RWPE2 (cell line): Measurements from ENCODE around the gene CIDEA.
A peak's percentile ranks its signal among the peaks of the same experiment; 100 is the strongest.

Experiments used
- ATAC-seq: fragments of 200-7000 bp; cut with Tn5 transposase; 3 replicates; pipeline ENCODE4 v1.9.1; 2021; ENCODE audit warnings: low read depth
- DNase-seq: peaks from one replicate; pipeline ENCODE4 v3.0.0-alpha.2; 2020; ENCODE audit warnings: low spot score
- H3K27ac ChIP-seq: fragments of 450-650 bp; 2 replicates; pipeline ENCODE4 v1.5.1; 2017; ENCODE audit warnings: mild to moderate bottlenecking; ENCODE audit not compliant: poor library complexity, severe bottlenecking
- H3K27me3 ChIP-seq: fragments of 250-450 bp; sonication (Bioruptor Pico); 2 replicates; pipeline ENCODE4 v1.5.1; 2021; ENCODE audit warnings: mild to moderate bottlenecking, moderate library complexity; ENCODE audit not compliant: insufficient read depth, poor library complexity, severe bottlenecking
- H3K36me3 ChIP-seq: fragments of 250-450 bp; sonication (Bioruptor Pico); 2 replicates; pipeline ENCODE4 v1.5.1; 2020; ENCODE audit warnings: low read depth, mild to moderate bottlenecking, moderate library complexity
- H3K4me1 ChIP-seq: fragments of 250-450 bp; sonication (Bioruptor Pico); 2 replicates; pipeline ENCODE4 v1.5.1; 2021; ENCODE audit warnings: mild to moderate bottlenecking, moderate library complexity; ENCODE audit not compliant: insufficient read depth, poor library complexity, severe bottlenecking
- H3K4me3 ChIP-seq: fragments of 250-450 bp; sonication (Bioruptor Pico); 2 replicates; pipeline ENCODE4 v1.5.1; 2021; ENCODE audit warnings: mild to moderate bottlenecking, moderate library complexity; ENCODE audit not compliant: severe bottlenecking
- H3K9me3 ChIP-seq: fragments of 250-450 bp; sonication (Bioruptor Pico); 2 replicates; pipeline ENCODE4 v1.5.1; 2021; ENCODE audit warnings: mild to moderate bottlenecking, moderate library complexity; ENCODE audit not compliant: severe bottlenecking
- TF ChIP-seq, protein P1 (sequence below): fragments of 450-650 bp; IDR thresholded peaks from one replicate; pipeline ENCODE4 v1.5.1; 2017; ENCODE audit warnings: mild to moderate bottlenecking, moderate library complexity; ENCODE audit not compliant: poor library complexity, severe bottlenecking

CIDEA gene

DNA sequence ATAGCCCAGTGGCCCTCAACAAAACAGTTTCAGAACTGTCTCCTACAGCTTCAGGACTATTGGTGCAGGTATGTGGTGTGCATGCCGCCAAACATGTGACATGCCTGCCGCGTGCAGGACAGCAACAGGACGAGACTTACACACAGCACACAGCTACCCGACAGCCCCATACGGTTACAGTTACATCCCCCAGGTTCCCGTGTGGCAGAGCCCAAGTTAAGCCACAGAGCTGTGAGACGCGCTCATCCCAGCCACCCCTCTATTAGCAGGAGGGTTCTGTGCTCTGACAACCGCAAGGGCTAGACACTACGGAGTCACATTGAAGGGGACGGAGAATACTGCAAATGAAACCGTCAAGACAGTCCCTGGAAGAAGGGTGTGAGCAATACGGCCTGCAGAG, 37.5 kb downstream of the CIDEA start:
- no peak for DNase-seq
- Histone ChIP-seq H3K9me3 (peaks cover 1% of the 10 kb centered on the region), H3K27ac (no peak overlapping the region), H3K27me3 (no peaks in the 10 kb centered on the region), H3K4me1 (peaks cover 27% of the 10 kb centered on the region), H3K36me3 (no peaks in the 10 kb centered on the region), H3K4me3 (no peak overlapping the region)
- TF ChIP-seq, protein P1, sequence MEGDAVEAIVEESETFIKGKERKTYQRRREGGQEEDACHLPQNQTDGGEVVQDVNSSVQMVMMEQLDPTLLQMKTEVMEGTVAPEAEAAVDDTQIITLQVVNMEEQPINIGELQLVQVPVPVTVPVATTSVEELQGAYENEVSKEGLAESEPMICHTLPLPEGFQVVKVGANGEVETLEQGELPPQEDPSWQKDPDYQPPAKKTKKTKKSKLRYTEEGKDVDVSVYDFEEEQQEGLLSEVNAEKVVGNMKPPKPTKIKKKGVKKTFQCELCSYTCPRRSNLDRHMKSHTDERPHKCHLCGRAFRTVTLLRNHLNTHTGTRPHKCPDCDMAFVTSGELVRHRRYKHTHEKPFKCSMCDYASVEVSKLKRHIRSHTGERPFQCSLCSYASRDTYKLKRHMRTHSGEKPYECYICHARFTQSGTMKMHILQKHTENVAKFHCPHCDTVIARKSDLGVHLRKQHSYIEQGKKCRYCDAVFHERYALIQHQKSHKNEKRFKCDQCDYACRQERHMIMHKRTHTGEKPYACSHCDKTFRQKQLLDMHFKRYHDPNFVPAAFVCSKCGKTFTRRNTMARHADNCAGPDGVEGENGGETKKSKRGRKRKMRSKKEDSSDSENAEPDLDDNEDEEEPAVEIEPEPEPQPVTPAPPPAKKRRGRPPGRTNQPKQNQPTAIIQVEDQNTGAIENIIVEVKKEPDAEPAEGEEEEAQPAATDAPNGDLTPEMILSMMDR, result no peak
- ATAC-seq, result no peak

DNA sequence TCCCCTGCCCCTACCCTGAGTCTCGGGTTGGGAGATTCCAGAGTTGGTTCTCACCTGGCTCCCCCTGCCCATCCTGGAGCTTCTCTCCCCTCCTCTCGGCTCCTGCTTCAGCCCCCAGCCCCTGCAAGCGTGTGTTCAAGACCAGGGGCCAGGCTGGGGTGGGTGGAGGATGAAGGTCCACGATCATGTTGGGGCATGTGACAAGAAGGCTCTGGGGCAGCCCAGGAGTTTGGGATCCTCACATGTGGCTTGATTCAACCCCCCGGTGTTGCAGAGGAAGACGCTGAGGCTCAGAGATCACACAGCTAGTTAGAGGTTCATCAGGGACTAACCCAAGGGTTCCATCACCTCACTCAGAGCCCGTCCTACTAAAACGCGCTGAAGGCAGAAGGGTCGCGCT, 39.7 kb downstream of the CIDEA start:
- H3K36me3 ChIP-seq, result no peaks in the 10 kb centered on the region
- TF ChIP-seq, protein P1, result no peak
- peaks cover 3% of the 10 kb centered on the region for H3K9me3 ChIP-seq
- ATAC-seq (no peak), DNase-seq (no peak)
- no peaks in the 10 kb centered on the region for H3K27me3 ChIP-seq
- no peak overlapping the region for H3K4me3 ChIP-seq
- H3K27ac ChIP-seq, result no peak overlapping the region
- H3K4me1 ChIP-seq, result peaks cover 17% of the 10 kb centered on the region

DNA sequence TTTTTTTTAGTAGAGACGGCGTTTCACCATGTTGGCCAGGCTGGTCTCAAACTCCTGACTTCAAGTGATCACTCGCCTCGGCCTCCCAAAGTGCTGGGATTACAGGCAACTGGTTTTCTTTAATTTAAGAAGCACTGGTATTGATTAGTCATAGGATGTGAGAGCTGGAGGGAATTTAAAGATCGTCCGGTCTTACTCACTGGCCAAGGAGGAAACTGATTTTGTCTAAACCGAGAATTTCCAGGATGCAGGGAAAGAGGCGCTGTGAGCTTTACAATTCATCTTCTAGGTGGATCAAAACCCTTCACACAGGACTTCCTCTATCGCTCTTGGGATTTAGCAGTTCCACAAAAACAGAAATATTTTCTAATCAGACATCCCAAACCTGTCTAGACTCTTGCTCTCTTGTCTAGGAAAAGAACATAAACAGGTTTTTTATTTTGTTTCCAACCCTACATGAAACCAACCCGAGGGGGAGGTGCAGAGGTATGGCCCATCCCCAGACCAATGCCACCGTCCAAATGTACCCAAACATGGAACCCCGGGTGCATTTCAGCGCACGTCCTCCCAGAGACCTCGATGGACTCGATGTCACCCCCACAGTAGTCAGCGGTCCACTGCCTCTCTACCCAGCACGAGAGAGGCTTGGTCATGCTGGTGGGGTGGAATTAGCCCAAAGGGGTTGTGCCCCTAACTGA, 41.4 kb downstream of the CIDEA start:
- H3K27me3 ChIP-seq, result no peaks in the 10 kb centered on the region
- H3K36me3 ChIP-seq, result no peaks in the 10 kb centered on the region
- peak; percentile 63 for ATAC-seq
- H3K4me1 ChIP-seq, result peaks cover 14% of the 10 kb centered on the region
- peaks cover 3% of the 10 kb centered on the region for H3K9me3 ChIP-seq
- DNase-seq, result no peak
- TF ChIP-seq, protein P1, result no peak
- H3K27ac ChIP-seq, result peak overlapping the region; percentile 57
- no peak overlapping the region for H3K4me3 ChIP-seq

DNA sequence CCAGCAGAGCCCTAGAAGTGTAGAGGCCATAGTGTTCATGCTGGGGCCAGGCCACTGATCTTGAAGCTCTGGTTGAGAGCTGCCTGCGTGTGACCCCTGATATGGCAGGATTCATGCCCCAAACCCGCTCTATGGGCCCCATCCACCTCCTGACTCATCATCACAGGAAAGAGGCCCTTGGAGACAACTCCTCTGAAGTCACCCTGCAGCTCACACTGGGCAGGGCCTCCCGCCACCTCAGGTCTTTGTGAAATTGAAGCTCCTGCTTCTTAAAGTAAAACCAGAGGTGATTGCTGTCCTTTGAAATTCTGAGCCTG, 41.9 kb downstream of the CIDEA start:
- Histone ChIP-seq H3K9me3 (peaks cover 3% of the 10 kb centered on the region), H3K4me1 (peaks cover 14% of the 10 kb centered on the region), H3K27me3 (no peaks in the 10 kb centered on the region), H3K4me3 (no peak overlapping the region), H3K27ac (peak overlapping the region; percentile 57), H3K36me3 (no peaks in the 10 kb centered on the region)
- DNase-seq (no peak), ATAC-seq (peak; percentile 64)
- TF ChIP-seq, protein P1, result no peak

DNA sequence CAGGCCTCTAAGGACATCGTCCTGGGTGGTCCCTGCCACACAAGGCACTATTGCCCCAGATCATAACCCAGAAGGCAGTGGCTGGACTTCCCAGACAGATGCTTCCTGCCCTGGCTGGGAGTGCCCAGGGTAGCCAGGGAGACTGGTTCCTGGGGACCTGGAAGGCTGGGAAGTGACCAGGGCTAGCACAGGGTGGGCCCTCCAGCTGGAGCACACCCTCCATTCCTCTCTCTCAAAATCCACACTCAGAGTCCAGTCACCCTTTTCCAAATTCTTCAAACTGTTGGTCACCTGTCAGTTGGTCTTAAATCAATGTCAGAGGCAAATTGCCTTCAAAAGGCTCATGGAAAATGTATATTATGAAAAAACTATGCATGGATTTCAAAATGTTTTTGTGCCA, 42.3 kb downstream of the CIDEA start:
- Histone ChIP-seq H3K9me3 (peaks cover 3% of the 10 kb centered on the region), H3K27me3 (no peaks in the 10 kb centered on the region), H3K4me1 (peaks cover 14% of the 10 kb centered on the region), H3K4me3 (no peak overlapping the region), H3K36me3 (no peaks in the 10 kb centered on the region), H3K27ac (peak overlapping the region; percentile 57)
- ATAC-seq, result peak; percentile 60
- TF ChIP-seq, protein P1, result no peak
- DNase-seq, result no peak
